B cell (primary cell): Measurements from ENCODE around the gene TRANK1.

Experiments
- CTCF ChIP-seq: fragments of 200-600 bp; IDR thresholded peaks from one replicate; pipeline ENCODE4 v1.8.0; 2022; ENCODE audit warnings: antibody characterized with exemption, mild to moderate bottlenecking
- EZH2 ChIP-seq: IDR thresholded peaks from 2 replicates; pipeline ENCODE4 v1.6.1; 2012; ENCODE audit warnings: borderline replicate concordance, low read depth, mild to moderate bottlenecking, moderate library complexity, low read length; ENCODE audit not compliant: insufficient read depth, poor library complexity, severe bottlenecking

GRCh38 chr3:36964817-36965216 lies 20.0 kb upstream of the TRANK1 start:
- TF ChIP-seq CTCF = no peak
- no peak for TF ChIP-seq EZH2
